MCF 10A (cell line): ENCODE results near the gene PKD2. TPM values are rescaled to one million over a fixed set of nuclear protein-coding genes. Genes with fewer than 3 reads are reported as not detected.

ENCODE experiments used
- BruUV-seq: library from RNA; stranded (reverse); fragments of 400-500 nt; replicated peaks from 2 replicates; lab custom pipeline; 2021; lab: Mats Ljungman, UMichigan
- CTCF ChIA-PET: fragments of 300-600 bp; sonication (Branson Sonifier 250); formaldehyde crosslinking; extraction: SDS; loops from one replicate; lab custom pipeline; 2021; ENCODE audit warnings: antibody characterized with exemption, inconsistent platforms; lab: Yijun Ruan, JAX
- POLR2A ChIA-PET: fragments of 300-600, 350-650 bp; sonication (Branson Sonifier 250); formaldehyde crosslinking; extraction: SDS; loops from one replicate; lab custom pipeline; 2020; ENCODE audit warnings: antibody characterized with exemption, inconsistent platforms; lab: Yijun Ruan, JAX
- DNase-seq: peaks from one replicate; pipeline ENCODE4 v3.0.0-alpha.2; 2018; ENCODE audit not compliant: unreplicated experiment
- H3K27ac Mint-ChIP-seq: one replicate; pipeline ENCODE4 v1.8.0; 2022; ENCODE audit warnings: mild to moderate bottlenecking, low read depth, mixed read lengths; ENCODE audit not compliant: unreplicated experiment
- H3K27me3 Mint-ChIP-seq: one replicate; pipeline ENCODE4 v1.8.0; 2022; ENCODE audit warnings: mixed read lengths; ENCODE audit not compliant: insufficient read depth, unreplicated experiment
- H3K36me3 Mint-ChIP-seq: one replicate; pipeline ENCODE4 v1.8.0; 2022; ENCODE audit warnings: mild to moderate bottlenecking, moderate library complexity, mixed read lengths; ENCODE audit not compliant: insufficient read depth, unreplicated experiment
- H3K4me1 Mint-ChIP-seq: one replicate; pipeline ENCODE4 v1.8.0; 2022; ENCODE audit warnings: mixed read lengths; ENCODE audit not compliant: insufficient read depth, unreplicated experiment
- H3K4me3 Mint-ChIP-seq: one replicate; pipeline ENCODE4 v1.8.0; 2022; ENCODE audit warnings: mild to moderate bottlenecking, moderate library complexity, mixed read lengths; ENCODE audit not compliant: unreplicated experiment
- H3K9me3 Mint-ChIP-seq: one replicate; pipeline ENCODE4 v1.8.0; 2022; ENCODE audit warnings: mixed read lengths; ENCODE audit not compliant: unreplicated experiment
- intact Hi-C: fragments of 100-400 bp; cut with micrococcal nuclease; formaldehyde crosslinking; loops from 2 replicates; pipeline ENCODE4 v1.14.1; 2022
- total RNA-seq: library from RNA; stranded (reverse); gene quantifications from 2 replicates; pipeline ENCODE4 v1.2.3, GENCODE V29; 2022
- TF ChIP-seq, protein P1 (sequence below): fragments of 200-600 bp; IDR thresholded peaks from one replicate; pipeline ENCODE4 v1.8.0; 2022; ENCODE audit warnings: antibody characterized with exemption, mild to moderate bottlenecking; ENCODE audit not compliant: unreplicated experiment

Gene PKD2
- total RNA-seq, 1 experiment from 2014 or later = 29.5 TPM

DNA sequence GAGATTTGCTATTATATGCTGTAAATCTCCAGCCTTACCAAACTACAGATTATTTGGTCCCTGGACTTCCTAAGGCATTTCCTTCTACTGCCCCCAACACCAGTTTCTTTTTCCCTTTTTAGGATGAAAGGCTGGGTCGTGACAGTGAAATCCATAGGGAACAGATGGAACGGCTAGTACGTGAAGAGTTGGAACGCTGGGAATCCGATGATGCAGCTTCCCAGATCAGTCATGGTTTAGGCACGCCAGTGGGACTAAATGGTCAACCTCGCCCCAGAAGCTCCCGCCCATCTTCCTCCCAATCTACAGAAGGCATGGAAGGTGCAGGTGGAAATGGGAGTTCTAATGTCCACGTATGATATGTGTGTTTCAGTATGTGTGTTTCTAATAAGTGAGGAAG is 67.9 kb downstream of the PKD2 start:
- Mint-ChIP-seq H3K27ac (no peak overlapping the region), H3K27me3 (no peaks in the 10 kb centered on the region), H3K9me3 (peaks cover 8% of the 10 kb centered on the region), H3K4me3 (no peak overlapping the region), H3K36me3 (peaks cover 66% of the 10 kb centered on the region), H3K4me1 (no peaks in the 10 kb centered on the region)
- CTCF ChIA-PET = no interaction called here
- intact Hi-C loops = no loop called here
- POLR2A ChIA-PET = no interaction called here
- TF ChIP-seq, protein P1, sequence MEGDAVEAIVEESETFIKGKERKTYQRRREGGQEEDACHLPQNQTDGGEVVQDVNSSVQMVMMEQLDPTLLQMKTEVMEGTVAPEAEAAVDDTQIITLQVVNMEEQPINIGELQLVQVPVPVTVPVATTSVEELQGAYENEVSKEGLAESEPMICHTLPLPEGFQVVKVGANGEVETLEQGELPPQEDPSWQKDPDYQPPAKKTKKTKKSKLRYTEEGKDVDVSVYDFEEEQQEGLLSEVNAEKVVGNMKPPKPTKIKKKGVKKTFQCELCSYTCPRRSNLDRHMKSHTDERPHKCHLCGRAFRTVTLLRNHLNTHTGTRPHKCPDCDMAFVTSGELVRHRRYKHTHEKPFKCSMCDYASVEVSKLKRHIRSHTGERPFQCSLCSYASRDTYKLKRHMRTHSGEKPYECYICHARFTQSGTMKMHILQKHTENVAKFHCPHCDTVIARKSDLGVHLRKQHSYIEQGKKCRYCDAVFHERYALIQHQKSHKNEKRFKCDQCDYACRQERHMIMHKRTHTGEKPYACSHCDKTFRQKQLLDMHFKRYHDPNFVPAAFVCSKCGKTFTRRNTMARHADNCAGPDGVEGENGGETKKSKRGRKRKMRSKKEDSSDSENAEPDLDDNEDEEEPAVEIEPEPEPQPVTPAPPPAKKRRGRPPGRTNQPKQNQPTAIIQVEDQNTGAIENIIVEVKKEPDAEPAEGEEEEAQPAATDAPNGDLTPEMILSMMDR = no peak
- DNase-seq = no peak
- BruUV-seq = no TSS peak

DNA sequence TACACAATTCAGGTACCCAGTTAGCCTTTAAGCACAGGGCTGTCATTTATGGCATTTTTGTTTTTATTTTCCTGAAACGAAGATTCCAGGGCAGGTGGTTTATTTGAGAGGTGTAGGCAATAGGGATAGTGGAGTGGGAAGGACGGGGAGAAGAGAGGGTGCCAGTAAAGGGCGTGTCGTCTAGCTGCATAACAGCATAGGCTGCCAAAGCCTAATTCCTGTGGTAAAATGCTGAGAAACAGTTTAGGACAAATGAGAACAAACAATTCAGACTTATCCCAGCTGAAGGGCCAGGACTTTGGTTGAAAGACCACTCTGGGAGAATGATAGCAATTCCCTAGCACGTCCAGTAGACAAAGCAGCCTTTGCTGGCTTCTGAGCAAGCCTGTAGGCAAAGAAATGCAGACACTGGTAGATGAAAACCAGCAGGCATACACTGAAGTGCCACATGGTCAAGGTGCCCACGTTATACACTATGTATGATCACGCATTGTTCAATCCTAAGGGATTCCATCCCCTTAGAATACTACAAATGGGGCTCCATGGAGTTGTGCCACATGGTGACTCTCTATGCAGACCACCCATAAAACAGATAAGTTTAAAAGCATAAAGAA is 70.6 kb downstream of the PKD2 start:
- ChIA-PET CTCF (interaction anchor here (0.6 kb wide), 1 partner anchor 183 kb away, joined by 3 read pairs; no protein-coding TSS in a partner anchor), POLR2A (no interaction called here)
- Mint-ChIP-seq H3K9me3 (no peaks in the 10 kb centered on the region), H3K27me3 (no peaks in the 10 kb centered on the region), H3K36me3 (peaks cover 39% of the 10 kb centered on the region), H3K4me3 (no peak overlapping the region), H3K27ac (no peak overlapping the region), H3K4me1 (no peaks in the 10 kb centered on the region)
- TF ChIP-seq, protein P1 = no peak
- no peak for DNase-seq
- BruUV-seq = no TSS peak
- intact Hi-C loops = no loop called here

DNA sequence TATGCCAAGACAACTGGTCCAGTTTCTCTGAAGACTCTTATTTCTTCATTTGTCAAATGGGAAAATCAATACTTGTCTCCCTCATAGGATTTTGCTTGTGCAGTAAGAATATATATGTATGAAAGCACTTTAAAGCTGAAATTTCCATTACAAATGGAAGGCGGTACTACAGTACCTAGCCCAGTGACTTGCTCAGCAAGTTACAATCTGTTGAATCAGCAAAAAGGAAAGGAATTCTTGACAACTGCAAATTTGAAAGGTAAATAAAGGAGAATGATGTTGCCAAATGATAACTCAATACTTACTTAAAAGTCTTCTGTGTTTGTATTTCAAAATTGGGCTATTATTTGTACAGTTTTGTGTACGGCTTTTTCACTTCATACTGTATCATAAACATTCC is 71.1 kb downstream of the PKD2 start:
- ChIA-PET CTCF (interaction anchor here (0.6 kb wide), 1 partner anchor 182 kb away, joined by 3 read pairs; no protein-coding TSS in a partner anchor), POLR2A (no interaction called here)
- no peak for DNase-seq
- Mint-ChIP-seq H3K4me3 (no peak overlapping the region), H3K27me3 (no peaks in the 10 kb centered on the region), H3K4me1 (no peaks in the 10 kb centered on the region), H3K36me3 (peaks cover 34% of the 10 kb centered on the region), H3K9me3 (no peaks in the 10 kb centered on the region), H3K27ac (no peak overlapping the region)
- TF ChIP-seq, protein P1 = no peak
- no TSS peak for BruUV-seq
- intact Hi-C loops = no loop called here

DNA sequence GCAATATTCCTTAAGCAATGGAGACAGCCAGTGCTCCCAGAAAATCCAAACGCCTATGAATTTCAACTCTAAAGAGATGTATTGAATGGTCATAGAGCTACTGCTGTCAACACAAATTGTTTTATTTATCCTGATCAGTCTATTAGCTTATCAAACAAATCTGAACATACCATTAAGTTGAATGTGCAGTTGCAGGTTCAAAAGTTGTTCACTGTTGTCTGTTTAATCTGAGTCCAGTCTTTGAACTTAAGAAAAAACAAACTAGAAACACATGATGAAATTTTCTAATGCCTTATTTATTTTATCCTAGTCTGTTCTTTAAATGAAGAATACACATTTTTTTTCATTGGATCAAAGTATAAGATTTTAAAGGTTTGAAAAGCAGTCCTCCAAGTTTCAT is 73.2 kb downstream of the PKD2 start:
- TF ChIP-seq, protein P1 = no peak
- BruUV-seq = no TSS peak
- Mint-ChIP-seq H3K27me3 (no peaks in the 10 kb centered on the region), H3K4me3 (no peak overlapping the region), H3K4me1 (no peaks in the 10 kb centered on the region), H3K27ac (no peak overlapping the region), H3K36me3 (peaks cover 18% of the 10 kb centered on the region), H3K9me3 (no peaks in the 10 kb centered on the region)
- ChIA-PET POLR2A (no interaction called here), CTCF (no interaction called here)
- intact Hi-C loops = no loop called here
- no peak for DNase-seq
